ENCODE data around the gene ZNF18.
"Not testable (repeated sequence)": the region's sequence is repeated elsewhere in the genome, so short reads cannot be mapped to it uniquely, and the experiment has no call there.

The ZNF18 gene

DNA sequence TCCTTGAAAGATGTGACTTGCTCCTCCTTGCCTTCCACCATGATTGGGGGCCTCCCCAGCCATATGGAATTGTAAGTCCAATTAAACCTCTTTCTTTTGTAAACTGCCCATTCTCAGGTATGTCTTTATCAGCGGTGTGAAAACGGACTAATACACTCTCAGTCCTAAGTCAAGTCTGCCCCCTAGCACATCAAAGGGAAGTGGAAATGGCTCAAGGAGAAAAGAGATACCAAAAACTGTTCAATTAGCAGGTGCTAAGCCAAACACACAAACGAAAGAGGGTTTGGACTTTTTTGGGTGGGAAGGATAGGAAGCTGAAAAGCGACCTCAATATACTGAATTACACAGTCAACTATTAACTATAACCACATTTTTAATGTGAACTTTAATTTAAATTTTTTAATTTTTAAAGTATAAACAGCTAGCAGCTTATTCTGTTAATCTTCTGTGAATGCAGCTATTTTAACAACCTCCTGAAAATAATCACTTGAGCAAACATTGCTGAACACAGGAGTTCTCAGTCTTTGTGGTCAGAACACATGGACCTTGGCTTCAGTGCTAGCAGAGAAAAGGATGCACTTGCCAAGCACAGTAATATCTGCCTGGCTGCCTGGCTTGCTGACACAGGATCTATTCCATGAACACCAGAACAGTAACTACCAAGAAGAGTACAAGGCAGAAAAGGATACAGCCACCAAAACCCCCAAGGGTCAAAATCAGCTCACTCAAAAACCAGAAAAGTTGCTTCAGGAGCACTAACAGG, 10.9 kb downstream of the ZNF18 start:
- no peak for DNase-seq (ENCODE audit: low read depth in 2 of 2)

DNA sequence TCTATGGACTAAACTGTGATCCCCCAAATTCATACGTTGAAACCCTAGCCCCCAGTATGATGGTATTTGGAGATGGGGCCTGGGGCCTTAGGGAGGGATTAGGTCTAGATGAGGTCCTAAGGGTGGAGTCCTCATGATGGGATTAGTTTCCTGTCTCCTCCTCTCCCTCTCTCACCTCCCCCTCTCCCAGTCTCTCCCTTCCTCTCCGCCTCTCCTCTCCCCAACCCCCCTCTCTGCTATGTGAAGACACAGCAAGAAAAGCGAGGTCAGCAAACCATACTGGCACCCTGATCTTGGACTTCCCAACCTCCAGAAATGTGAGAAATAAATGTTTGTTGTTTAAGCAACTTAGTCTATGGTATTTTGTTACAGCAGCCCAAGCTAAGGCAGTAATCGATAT, 15.4 kb downstream of the ZNF18 start:
- DNase-seq (ENCODE audit: low read depth in 2 of 2) = no peak

DNA sequence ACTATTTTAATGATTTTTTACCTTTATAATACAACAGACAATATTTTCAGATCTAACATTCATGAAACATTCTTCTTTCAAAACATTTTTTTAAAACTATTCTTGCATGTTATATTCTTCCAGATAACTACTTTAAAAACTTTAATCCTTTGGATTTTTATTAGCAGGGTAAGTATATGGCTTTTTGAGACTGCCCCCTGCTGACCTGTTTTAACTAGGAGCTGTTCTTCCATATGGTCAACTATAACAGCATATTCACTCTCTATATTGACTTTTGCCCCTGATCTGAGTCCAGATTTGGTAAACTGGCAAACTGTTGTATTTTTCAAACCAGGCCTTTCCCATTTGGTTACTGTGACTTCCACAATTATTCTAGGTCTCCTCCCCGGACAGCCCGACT, 16.5 kb downstream of the ZNF18 start:
- no peak for DNase-seq (ENCODE audit: low read depth in 2 of 2)

DNA sequence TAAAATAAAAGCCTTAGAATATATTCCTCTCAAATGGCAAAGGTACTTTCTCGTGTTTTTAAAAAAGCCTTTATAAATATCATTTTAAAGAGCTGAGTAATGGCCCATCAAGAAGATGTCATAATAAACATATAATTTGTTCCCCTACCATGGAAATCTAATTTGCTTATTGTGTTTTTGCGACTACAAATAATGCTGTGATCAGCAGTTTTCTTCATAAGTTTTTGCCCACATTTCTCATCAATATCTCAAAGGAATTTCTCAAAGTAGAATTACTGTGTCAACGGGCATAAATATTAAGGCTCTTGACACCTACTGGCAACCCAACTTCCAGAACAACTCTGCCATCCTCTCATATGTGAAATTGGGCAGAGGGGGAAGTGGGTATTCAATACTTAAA, 17.5 kb downstream of the ZNF18 start:
- no peak for DNase-seq (ENCODE audit: low read depth in 2 of 2)

DNA sequence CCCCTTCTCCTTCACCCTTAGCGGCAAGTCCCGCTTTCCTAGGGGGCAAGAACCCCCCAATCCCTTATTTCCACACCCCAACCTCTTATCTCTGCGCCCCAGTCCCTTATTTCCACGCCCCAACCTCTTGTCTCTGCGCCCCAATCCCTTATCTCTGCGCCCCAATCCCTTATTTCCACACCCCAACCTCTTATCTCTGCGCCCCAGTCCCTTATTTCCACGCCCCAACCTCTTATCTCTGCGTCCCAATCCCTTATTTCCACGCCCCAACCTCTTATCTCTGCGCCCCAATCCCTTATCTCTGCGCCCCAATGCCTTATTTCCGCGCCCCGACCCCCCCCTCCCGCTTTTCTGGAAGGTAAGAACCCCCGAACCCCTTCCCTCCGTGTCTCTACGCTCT, 24.5 kb downstream of the ZNF18 start:
- DNase-seq (ENCODE audit: low read depth in 2 of 2) = not testable (repeated sequence)

DNA sequence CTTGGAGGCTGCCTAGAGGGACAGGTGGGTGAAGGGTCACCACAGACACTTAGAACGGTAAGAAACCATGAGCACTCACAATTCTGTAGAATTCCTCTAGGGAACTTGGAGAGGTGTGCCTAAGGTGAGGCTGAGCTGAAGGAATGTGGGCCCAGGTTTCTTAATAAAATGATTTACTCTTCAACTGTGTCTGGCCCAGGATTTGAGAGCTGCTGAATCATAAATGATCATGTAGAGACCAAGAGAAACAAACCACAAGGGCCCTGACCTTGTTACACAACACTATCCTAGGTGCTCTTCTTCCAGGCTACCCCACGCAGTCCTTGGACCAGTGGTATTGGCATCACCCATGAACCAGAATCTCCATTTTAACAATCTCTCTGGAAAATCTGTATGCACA, 27.7 kb downstream of the ZNF18 start:
- no peak for DNase-seq (ENCODE audit: low read depth in 2 of 2)

DNA sequence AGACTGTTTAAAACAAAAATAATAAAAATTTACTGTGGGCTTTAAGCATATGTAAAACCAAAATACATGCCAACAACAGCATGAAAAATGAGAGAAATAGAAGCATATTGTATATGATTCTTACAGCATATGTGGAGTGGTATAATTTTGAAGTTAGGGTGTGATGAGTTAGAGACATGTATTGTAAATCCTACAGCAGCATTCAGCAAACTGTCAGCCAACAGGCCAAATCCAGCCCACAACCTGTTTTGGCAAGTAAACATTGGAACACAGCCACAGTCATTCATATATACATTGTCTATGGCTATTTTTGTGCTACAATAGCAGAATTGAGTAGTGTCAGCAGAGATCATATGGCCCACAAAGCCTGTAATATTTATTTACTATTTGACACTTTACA, 42.3 kb downstream of the ZNF18 start:
- DNase-seq (ENCODE audit: low read depth in 2 of 2) = no peak

DNA sequence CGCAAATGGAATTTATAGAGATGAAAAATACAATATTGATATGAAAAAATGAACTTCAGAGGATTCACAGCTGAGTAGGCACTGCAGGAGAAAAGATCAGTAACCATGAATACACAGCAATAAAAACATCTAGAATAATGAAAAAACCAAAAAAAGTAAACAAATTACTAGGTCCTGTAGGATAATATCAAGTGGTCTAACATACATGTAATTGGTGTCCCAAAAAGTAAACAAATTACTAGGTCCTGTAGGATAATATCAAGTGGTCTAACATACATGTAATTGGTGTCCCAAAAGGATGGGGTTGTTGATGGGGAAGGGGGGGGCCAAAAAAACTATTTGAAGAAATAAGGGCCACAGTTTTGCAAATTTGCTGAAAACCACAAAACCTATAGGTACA, 43.4 kb downstream of the ZNF18 start:
- DNase-seq (ENCODE audit: low read depth in 2 of 2) = no peak

DNA sequence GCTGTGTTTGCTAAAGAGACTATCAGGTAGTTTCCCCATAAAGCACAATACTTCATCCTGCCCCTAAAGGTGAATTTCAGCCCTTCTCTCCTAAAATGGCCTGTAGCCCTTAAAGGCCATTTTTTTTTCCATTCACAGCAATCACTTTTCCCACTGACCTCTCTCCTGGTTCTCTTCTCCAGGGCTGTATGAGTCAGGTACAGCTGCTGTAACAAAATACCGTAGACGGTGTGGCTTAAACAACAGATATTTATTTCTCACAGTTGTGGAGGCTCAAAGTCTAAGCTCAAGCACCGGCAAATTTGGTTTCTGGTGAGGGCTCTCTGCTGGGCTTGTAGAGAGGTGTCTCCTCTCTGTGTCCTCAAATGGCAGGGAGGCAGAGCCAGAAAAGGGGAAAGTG, 44.7 kb downstream of the ZNF18 start:
- no peak for DNase-seq (ENCODE audit: low read depth in 2 of 2)

DNA sequence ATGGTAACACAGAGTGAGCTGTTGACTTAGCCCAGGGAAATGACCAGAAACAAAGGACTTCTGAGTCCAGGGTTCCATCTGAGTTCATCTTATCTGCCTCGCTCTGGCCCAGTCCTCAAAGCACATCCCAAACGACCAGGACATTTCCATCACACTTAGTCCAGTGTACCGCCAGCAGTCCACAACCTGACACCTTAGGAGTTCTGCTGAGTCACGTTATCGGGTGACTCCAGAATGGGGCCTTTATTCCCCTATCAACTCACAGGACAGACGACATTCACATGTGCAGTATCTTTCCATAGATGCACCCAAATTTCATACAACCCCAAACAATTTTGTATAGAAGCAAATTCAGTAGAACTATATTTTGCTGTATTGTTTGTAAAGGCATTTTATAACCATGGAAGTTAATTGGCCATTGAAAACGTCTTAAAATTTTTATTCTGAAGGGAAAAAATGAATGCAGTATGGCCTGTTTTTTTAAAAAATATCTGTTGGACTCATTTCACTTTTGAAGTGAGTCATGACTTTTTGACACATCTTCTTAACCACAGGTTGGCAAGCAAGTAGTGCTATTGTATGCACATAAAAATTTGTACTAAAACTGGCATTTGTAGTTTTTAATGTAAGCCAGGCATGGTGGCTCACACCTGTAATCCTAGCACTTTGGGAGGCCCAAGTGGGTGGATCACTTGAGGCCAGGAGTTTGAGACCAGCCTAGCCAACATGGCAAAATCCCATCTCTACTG, 46.3 kb downstream of the ZNF18 start:
- DNase-seq (ENCODE audit: low read depth in 2 of 2) = no peak

DNA sequence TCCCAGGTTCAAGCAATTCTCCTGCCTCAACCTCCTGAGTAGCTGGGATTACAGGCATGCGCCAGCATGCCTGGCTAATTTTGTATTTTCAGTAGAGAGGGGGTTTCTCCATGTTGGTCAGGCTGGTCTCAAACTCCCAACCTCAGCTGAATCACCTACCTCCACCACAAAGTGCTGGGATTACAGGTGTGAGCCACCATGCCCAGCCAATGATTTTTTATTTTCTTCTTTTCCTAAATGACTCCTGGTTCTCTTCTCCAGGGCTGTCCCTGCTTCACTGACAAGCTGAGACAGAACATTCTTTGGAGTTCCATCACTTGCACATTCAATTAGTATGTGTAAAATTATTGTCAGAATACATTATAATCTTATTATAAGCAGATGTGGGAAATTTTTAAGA, 47.7 kb downstream of the ZNF18 start:
- not testable (repeated sequence) for DNase-seq (ENCODE audit: low read depth in 2 of 2)

DNA sequence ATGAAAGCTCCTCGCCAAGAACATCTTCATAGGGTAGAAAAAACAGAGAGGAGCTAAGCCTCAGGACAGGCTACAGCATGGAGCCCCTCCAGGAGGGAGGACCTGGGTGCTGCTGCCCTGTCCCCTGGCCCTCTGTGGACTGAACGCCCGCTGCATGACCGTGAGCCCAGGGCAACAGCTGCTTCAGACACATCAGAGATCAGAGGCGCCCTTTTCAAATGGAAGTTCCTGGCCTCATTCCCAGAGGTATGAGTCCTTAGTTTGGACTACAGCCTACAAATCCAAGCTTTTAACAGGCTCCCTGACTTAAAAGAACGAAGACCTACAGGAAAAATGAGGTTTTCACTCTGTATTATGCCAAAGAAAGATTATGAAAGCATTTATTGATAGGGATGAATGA, 48.5 kb downstream of the ZNF18 start:
- no peak for DNase-seq (ENCODE audit: low read depth in 2 of 2)

DNA sequence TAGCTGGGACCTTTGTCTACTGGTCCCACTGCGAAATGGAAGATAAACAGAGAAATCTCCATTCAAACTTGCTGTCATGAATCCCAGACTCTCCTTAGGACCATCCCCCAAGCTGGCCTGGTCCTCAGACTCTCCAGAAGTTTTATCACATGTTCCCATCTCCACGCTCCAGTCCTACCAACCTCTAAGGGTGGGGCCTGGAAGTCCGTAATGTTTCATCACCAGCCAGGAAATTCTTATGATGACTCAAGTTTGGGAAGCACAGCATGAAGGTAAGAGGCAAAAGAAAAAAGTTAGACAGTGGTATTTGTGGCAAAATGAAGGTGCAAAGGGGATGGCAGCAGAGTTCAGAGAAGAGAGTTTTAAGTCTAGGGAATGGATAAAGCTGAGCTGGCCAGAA, 52.7 kb downstream of the ZNF18 start:
- no peak for DNase-seq (ENCODE audit: low read depth in 2 of 2)

DNA sequence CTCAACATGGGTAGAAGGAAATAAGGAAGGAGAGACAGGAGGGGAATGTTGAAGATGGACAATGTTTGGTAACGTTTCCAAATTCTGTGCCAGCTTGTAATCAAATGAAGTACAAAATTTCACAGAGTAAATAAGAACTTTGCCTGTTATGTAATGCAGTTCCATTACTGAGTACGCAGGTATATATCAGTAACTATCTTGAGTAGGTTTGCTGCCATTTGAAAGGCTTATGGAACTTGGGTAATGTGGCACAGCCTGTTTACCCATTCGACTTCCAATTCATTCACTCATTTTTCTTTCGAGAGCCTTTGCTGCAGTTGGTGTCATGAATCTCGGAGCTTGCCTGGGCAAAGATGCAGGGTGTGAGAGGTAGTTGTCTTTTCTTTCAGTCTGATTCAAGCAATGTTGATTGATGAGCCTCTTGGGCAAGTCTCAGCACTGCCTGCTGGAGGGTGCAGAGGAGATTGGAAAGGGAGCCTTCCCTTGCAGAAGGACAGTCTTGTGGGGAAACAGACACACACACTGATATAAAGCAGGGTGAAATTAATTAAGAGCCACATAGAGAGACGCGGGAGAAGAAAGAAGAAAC, 53.4 kb downstream of the ZNF18 start:
- no peak for DNase-seq (ENCODE audit: low read depth in 2 of 2)

DNA sequence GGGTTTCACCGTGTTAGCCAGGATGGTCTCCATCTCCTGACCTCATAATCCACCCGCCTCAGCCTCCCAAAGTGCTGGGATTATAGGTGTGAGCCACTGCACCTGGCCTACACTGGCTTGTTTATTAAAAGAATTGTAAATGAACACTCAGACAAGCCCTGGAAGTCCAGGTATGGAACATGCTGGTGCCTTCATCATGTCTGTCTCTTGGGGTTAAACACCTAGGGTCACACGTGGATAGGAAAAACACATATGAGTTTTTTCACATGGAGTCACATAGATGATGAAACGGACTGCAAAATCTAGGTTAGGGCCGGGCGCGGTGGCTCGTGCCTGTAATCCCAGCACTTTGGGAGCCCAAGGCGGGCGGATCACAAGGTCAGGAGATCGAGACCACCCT, 54.2 kb downstream of the ZNF18 start:
- not testable (repeated sequence) for DNase-seq (ENCODE audit: low read depth in 2 of 2)

DNA sequence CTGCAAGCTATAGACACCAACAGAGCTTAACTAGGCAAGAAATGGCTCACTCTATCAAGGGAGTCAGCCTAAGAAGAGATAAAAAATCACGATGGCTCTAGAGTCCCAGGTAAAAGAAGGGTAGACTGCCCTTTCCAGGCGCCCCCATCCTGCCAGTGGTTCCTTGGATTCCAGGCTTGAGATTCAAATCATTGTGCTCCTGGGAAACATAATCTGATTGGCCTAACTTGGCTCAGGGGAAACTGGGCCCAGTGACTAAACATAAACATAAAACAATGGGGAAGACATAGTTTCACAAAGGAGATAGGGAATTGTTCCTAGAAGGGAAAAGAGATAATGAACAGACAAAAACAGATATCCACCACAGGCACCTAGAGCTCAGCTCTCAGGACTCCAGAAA, 56.4 kb downstream of the ZNF18 start:
- DNase-seq (ENCODE audit: low read depth in 2 of 2) = no peak

DNA sequence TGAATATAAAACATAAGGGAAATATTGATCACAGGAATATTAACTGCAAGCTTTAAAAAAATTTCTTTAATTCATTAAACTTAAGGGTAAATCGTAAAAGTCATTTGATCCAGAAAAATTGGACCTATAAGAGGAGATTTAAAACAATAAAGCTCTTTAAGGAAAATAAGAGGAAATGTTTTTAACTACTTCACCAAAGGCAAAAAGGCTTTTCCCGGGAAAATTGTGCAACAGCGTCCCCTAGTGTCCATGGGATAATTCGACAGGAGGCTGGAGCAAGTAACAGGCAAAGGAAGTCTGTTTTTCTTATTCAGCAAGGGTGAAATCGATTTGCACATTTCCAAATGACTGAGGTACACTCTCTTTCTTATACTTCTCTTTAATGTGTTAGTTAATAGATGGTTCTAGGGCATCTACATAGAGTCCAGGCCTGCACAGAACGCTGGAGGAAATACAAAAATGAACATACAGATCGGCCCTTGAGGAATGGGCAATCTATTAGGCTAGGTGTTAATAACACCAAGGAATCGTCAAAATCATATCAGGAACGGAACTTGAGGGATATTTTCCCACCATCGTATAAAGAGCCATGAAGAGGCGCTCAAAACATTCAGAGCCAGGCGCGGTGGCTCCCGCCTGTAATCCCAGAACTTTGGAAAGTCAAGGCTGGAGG, 61.4 kb downstream of the ZNF18 start:
- no peak for DNase-seq (ENCODE audit: low read depth in 2 of 2)

DNA sequence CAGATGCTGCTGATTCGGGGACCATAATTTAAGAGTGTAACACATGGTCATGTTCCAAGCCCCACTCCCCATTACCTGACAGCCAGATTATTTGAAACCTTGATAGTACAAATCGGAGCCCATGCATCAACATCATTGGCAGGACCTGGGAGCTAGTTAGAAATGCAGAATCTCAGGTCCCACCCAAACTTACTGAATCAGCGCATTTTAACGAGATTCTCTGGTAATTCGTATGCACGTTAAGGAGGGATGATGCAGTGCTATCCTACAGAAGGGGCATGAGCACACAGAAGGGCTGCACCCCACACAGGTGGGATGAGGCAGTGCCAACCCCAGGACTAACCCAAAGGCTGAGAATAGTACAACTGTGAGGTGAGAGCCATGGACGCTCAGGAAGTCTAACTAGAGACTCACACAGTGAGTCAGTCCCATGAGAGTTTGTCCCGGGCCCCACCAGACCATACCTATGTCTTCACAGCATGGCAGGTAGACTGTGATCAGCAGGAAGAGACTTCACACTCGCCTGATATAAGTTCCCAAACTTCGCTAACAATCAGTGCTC, 64.9 kb downstream of the ZNF18 start:
- no peak for DNase-seq (ENCODE audit: low read depth in 2 of 2)

DNA sequence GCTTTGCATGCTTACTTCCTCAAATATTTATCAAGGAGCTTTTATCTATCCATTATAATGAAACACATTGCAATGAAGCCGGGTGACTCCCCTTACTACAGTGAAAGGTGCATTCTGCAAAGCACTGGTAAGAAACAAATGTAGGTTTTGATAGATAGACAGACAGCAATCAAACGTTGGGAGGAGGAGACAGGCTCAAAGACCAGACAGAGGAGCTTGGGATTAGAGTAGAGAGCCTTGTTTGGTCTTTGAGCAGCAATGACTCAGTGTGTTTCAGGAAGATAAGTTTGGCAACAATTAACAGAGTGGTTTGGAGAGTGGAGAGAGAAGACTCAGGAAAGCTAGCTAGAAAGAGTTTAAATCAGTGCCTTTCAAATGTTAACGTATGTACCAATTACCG, 68.8 kb downstream of the ZNF18 start:
- no peak for DNase-seq (ENCODE audit: low read depth in 2 of 2)
